Nucleus accumbens (tissue), 56 donors: ENCODE measurements around the gene AGPAT1.
"Not testable (repeated sequence)": the region's sequence is repeated elsewhere in the genome, so short reads cannot be mapped to it uniquely, and the experiment has no call there.

ENCODE experiments used
- DNase-seq, 56 donors: peaks; one replicate each; lab custom pipeline; 2025; lab: John Stamatoyannopoulos, UW

Gene AGPAT1

GRCh38 chr6:32187725-32188380 lies 12.0 kb upstream of the AGPAT1 start:
- not testable (repeated sequence) for DNase-seq

- no peak for DNase-seq
These were observed 11.3 kb upstream of the AGPAT1 start for GRCh38 chr6:32187009-32187709.

- DNase-seq = not testable (repeated sequence)
These were observed 10.4 kb upstream of the AGPAT1 start for GRCh38 chr6:32186151-32186840.

GRCh38 chr6:32185681-32186131 lies 9.8 kb upstream of the AGPAT1 start:
- DNase-seq = peak in 7 of 56 donors; percentile 15 to 38 (median 20)

GRCh38 chr6:32184084-32184640 lies 8.3 kb upstream of the AGPAT1 start, which contains the start of gene AGER:
TSS of gene AGER (minus strand) at chr6:32184253. CDS start at chr6:32184222, 31 bp downstream.
- DNase-seq = no peak

- DNase-seq = no peak
These were observed 7.7 kb upstream of the AGPAT1 start for GRCh38 chr6:32183483-32184083.

GRCh38 chr6:32183030-32183429 lies 7.1 kb upstream of the AGPAT1 start:
- no peak for DNase-seq

GRCh38 chr6:32182555-32182981 lies 6.7 kb upstream of the AGPAT1 start:
- no peak for DNase-seq

GRCh38 chr6:32181915-32182529 lies 6.1 kb upstream of the AGPAT1 start:
- no peak for DNase-seq

- no peak for DNase-seq
These were observed 5.3 kb upstream of the AGPAT1 start for GRCh38 chr6:32181148-32181702.

- DNase-seq = no peak
These were observed 4.0 kb upstream of the AGPAT1 start for GRCh38 chr6:32179766-32180405.

- DNase-seq = peak in 2 of 56 donors; percentile 57 to 63
These were observed 2.9 kb upstream of the AGPAT1 start for GRCh38 chr6:32178547-32179440.

GRCh38 chr6:32177788-32178546 lies 2.1 kb upstream of the AGPAT1 start, which contains the start of gene RNF5:
TSS of gene RNF5 (plus strand) at chr6:32178405. CDS start at chr6:32178512, 107 bp downstream.
- DNase-seq = peak; percentile 71 to 99 (median 96)

GRCh38 chr6:32177183-32177787 lies 1.4 kb upstream of the AGPAT1 start:
- peak in 17 of 56 donors; percentile 34 to 76 (median 60) for DNase-seq

- DNase-seq = no peak
These were observed 745 bp upstream of the AGPAT1 start for GRCh38 chr6:32176476-32177182.

GRCh38 chr6:32175322-32175710 lies 568 bp downstream of the AGPAT1 start:
- DNase-seq = no peak
